HFF-Myc (cell line): ENCODE measurements around the gene SENP6.
"Not testable (repeated sequence)": the region's sequence is repeated elsewhere in the genome, so short reads cannot be mapped to it uniquely, and the experiment has no call there.

Experiments
- DNase-seq: peaks from one replicate; pipeline ENCODE4 v3.0.0-alpha.2; 2011; ENCODE audit warnings: low read depth; ENCODE audit errors: extremely low read depth
- H3K4me3 ChIP-seq: replicated peaks from 2 replicates; pipeline ENCODE4 v1.5.1; 2011; ENCODE audit warnings: low read depth, mild to moderate bottlenecking, control low read depth, low read length
- CTCF ChIP-seq: IDR thresholded peaks from 2 replicates; pipeline ENCODE4 v1.5.1; 2012; ENCODE audit warnings: mild to moderate bottlenecking, low read depth, low read length, control low read depth; ENCODE audit errors: missing control alignments

Gene SENP6

GRCh38 chr6:75689576-75689975 is 87.9 kb downstream of the SENP6 start:
- no peak for DNase-seq
- no peak overlapping the region for H3K4me3 ChIP-seq
- no peak for TF ChIP-seq CTCF

DNA sequence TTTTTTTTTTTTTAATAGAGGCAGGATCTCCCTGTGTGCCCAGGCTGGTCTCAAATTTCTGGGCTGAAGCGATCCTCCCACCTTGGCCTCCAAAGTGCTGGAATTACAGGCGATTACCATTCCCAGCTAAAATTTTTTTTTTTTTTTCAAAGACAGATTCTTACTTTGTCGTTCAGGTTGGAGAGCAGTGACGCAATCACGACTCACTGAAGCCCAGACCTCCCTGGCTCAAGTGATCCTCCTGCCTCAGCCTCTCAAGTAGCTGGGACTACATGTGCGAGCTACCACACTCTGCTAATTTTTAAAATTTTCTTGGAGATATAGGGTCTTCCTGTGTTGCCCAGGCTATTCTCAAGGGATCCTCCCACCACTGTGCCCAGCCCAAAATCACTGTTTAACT is 89.3 kb downstream of the SENP6 start:
- no peak for DNase-seq
- no peak overlapping the region for H3K4me3 ChIP-seq
- no peak for TF ChIP-seq CTCF

GRCh38 chr6:75693534-75693933 is 91.9 kb downstream of the SENP6 start:
- H3K4me3 ChIP-seq: no peak overlapping the region
- no peak for DNase-seq
- peak; percentile 9 for TF ChIP-seq CTCF

DNA sequence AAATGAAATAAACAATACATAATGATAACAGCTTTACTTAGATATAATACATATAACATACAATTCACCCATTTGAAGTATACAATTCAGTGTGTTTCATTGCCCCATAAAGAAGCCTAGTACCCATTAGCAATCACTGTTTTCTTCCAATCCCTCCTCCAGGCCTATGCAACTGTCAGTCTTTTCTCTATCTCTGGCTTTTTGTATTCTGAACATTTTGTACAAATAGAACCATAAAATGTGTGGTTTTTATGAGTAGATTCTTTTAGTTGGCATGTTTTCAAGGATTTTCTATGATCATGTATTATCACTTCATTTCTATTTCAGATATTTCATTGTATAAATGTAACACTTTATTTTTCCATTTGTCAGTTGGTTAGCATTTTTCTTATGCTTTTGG is 92.7 kb downstream of the SENP6 start:
- TF ChIP-seq CTCF: no peak
- DNase-seq: no peak
- H3K4me3 ChIP-seq: no peak overlapping the region

DNA sequence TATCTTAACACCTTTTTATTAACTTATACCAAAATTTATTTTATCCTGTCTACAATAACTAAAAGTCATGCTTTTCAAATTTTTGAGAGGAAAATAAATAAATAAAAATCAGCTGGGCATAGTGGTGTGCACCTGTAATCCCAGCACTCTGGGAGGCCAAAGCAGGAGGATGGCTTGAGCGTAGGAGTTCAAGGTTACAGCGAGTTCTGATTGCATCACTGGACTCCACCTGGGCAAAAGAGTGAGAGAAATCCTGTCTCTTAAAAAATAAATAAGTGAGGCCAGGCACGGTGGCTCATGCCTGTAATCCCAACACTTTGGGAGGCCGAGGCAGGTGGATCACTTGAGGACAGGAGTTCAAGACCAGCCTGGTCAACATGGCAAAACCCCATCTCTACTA is 106.7 kb downstream of the SENP6 start:
- DNase-seq, H3K4me3 ChIP-seq: not testable (repeated sequence)

- no peak for DNase-seq
- TF ChIP-seq CTCF: no peak
- H3K4me3 ChIP-seq: no peak overlapping the region
These were observed 109.5 kb downstream of the SENP6 start for GRCh38 chr6:75711173-75711572.

- no peak overlapping the region for H3K4me3 ChIP-seq
- TF ChIP-seq CTCF: no peak
- no peak for DNase-seq
These were observed 117.5 kb downstream of the SENP6 start for GRCh38 chr6:75719133-75719532.
